Calu3 (cell line): ENCODE results near the gene TBXA2R. TPM values are rescaled to one million over a fixed set of nuclear protein-coding genes. Genes with fewer than 3 reads are reported as not detected.

Source experiments
- BruUV-seq: library from RNA; stranded (reverse); fragments of 400-500 nt; replicated peaks from 2 replicates; lab custom pipeline; 2021; lab: Mats Ljungman, UMichigan
- CTCF ChIA-PET: fragments of 300-600 bp; sonication (Branson Sonifier 250); formaldehyde crosslinking; loops from one replicate; lab custom pipeline; 2022; ENCODE audit warnings: antibody characterized with exemption; lab: Charles Lee
- DNase-seq: peaks from one replicate; pipeline ENCODE4 v3.0.0; 2022
- H3K27ac Mint-ChIP-seq: one replicate; pipeline ENCODE4 v1.8.0; 2022; ENCODE audit warnings: mixed read lengths; ENCODE audit not compliant: unreplicated experiment
- H3K27me3 Mint-ChIP-seq: one replicate; pipeline ENCODE4 v1.8.0; 2022; ENCODE audit warnings: mixed read lengths; ENCODE audit not compliant: unreplicated experiment
- H3K36me3 Mint-ChIP-seq: one replicate; pipeline ENCODE4 v1.8.0; 2022; ENCODE audit warnings: mild to moderate bottlenecking, moderate library complexity, mixed read lengths; ENCODE audit not compliant: insufficient read depth, unreplicated experiment
- H3K4me1 Mint-ChIP-seq: one replicate; pipeline ENCODE4 v1.8.0; 2022; ENCODE audit warnings: mild to moderate bottlenecking, low read depth, mixed read lengths; ENCODE audit not compliant: unreplicated experiment
- H3K4me3 Mint-ChIP-seq: one replicate; pipeline ENCODE4 v1.8.0; 2022; ENCODE audit warnings: mild to moderate bottlenecking, low read depth, moderate library complexity, mixed read lengths; ENCODE audit not compliant: unreplicated experiment
- H3K9me3 Mint-ChIP-seq: one replicate; pipeline ENCODE4 v1.8.0; 2022; ENCODE audit warnings: low read depth, mixed read lengths; ENCODE audit not compliant: unreplicated experiment
- CTCF ChIP-seq: fragments of 200-600 bp; IDR thresholded peaks from one replicate; pipeline ENCODE4 v1.8.0; 2022; ENCODE audit warnings: antibody characterized with exemption; ENCODE audit not compliant: unreplicated experiment
- intact Hi-C: fragments of 100-400 bp; cut with micrococcal nuclease; formaldehyde crosslinking; loops from one replicate; pipeline ENCODE4 v1.10.0; 2022; ENCODE audit not compliant: unreplicated experiment
- total RNA-seq: library from RNA; stranded (reverse); gene quantifications from 2 replicates; pipeline ENCODE4 v1.2.3, GENCODE V29; 2022

Gene TBXA2R
- total RNA-seq, 1 experiment from 2014 or later = 0.24 TPM

GRCh38 chr19:3641515-3642269 is 35.0 kb upstream of the TBXA2R start:
- no peaks in the 10 kb centered on the region for H3K9me3 Mint-ChIP-seq
- H3K36me3 Mint-ChIP-seq = peaks cover 12% of the 10 kb centered on the region
- CTCF ChIA-PET = no interaction called here
- no peaks in the 10 kb centered on the region for H3K4me1 Mint-ChIP-seq
- H3K27ac Mint-ChIP-seq = no peak overlapping the region
- no peak for DNase-seq
- no peak for TF ChIP-seq CTCF
- no TSS peak for BruUV-seq
- no peaks in the 10 kb centered on the region for H3K27me3 Mint-ChIP-seq
- intact Hi-C loops = no loop called here
- no peak overlapping the region for H3K4me3 Mint-ChIP-seq

- no peak overlapping the region for H3K27ac Mint-ChIP-seq
- no peaks in the 10 kb centered on the region for H3K9me3 Mint-ChIP-seq
- intact Hi-C loops = no loop called here
- BruUV-seq = no TSS peak
- no peak overlapping the region for H3K4me3 Mint-ChIP-seq
- H3K36me3 Mint-ChIP-seq = peaks cover 12% of the 10 kb centered on the region
- no peak for TF ChIP-seq CTCF
- H3K27me3 Mint-ChIP-seq = no peaks in the 10 kb centered on the region
- H3K4me1 Mint-ChIP-seq = no peaks in the 10 kb centered on the region
- no peak for DNase-seq
- CTCF ChIA-PET = no interaction called here
These were observed 32.8 kb upstream of the TBXA2R start for GRCh38 chr19:3639479-3639878.

- no peak overlapping the region for H3K4me3 Mint-ChIP-seq
These were observed 31.8 kb upstream of the TBXA2R start for GRCh38 chr19:3638208-3639193.

More at GRCh38 chr19:3638208-3639193, 31.8 kb upstream of the TBXA2R start:
- Mint-ChIP-seq H3K27ac (no peak overlapping the region), H3K9me3 (no peaks in the 10 kb centered on the region), H3K4me1 (no peaks in the 10 kb centered on the region), H3K36me3 (peaks cover 11% of the 10 kb centered on the region), H3K27me3 (no peaks in the 10 kb centered on the region)
- no peak for DNase-seq
- no peak for TF ChIP-seq CTCF
- intact Hi-C loops = no loop called here
- no TSS peak for BruUV-seq
- CTCF ChIA-PET = no interaction called here
